ENCODE results near the gene UCKL1. TPM values are rescaled to one million over a fixed set of nuclear protein-coding genes. Genes with fewer than 3 reads are reported as not detected.

Gene UCKL1
- total RNA-seq, 2 experiments from 2014 or later = 25.6 to 42.6 TPM

GRCh38 chr20:63982937-63983336 is 26.7 kb upstream of the UCKL1 start:
- no TSS peak for BruUV-seq (replicated peaks)
- intact Hi-C loops (cut with micrococcal nuclease; ENCODE audit: unreplicated experiment) = loop anchor here (5.0 kb wide), 1 partner anchor 94 kb away; the partner anchor contains the start of gene RGS19
- no peaks in the 10 kb centered on the region for H4K20me1 ChIP-seq (ENCODE audit: insufficient read depth, low read length)

DNA sequence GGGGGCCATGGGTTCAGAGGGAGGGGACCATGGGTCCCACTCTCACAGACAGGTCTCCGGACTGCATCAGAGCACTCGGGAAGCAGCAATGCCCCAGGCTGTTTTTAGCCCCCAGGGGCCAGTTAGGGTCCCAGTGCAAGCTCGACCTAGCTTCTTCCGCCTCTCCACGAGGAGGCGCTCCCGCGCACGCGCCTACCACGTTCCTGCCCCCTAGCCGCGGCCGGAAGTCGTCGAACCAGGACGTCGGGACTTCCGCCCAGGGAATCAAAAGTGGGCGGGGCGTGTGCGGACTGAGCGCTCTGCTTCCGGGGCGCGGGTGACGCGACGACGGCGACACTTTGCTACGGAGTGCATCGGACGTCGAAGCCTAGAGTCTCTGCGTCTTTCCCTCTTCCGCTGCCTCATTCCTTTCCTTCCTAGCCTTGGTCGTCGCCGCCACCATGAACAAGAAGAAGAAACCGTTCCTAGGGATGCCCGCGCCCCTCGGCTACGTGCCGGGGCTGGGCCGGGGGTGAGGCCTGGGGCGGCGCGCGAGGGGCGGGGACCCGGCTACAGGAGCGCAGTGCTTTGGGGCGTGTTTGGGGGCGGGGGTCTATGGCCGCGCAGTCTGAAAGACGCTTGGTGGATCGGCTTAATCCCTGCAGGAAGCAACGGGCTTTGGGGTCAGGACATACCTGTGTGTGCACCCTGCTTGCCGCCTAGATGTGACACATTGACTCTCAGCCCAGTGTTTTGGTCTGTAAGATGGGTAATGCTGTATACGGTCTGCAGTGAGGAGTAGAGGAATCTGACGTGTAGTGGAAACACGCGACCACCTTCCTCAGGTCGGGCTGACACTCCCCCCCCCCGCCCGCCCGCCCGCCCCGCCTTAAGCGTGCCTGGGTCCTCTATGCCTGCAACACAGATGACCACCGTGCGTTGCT is 24.9 kb upstream of the UCKL1 start, which contains the start of gene PRPF6:
TSS of gene PRPF6 (plus strand) at position 327 of the 923 bp plus-strand sequence. CDS start at position 441, 114 bp downstream.
- TF ChIP-seq, protein P1, sequence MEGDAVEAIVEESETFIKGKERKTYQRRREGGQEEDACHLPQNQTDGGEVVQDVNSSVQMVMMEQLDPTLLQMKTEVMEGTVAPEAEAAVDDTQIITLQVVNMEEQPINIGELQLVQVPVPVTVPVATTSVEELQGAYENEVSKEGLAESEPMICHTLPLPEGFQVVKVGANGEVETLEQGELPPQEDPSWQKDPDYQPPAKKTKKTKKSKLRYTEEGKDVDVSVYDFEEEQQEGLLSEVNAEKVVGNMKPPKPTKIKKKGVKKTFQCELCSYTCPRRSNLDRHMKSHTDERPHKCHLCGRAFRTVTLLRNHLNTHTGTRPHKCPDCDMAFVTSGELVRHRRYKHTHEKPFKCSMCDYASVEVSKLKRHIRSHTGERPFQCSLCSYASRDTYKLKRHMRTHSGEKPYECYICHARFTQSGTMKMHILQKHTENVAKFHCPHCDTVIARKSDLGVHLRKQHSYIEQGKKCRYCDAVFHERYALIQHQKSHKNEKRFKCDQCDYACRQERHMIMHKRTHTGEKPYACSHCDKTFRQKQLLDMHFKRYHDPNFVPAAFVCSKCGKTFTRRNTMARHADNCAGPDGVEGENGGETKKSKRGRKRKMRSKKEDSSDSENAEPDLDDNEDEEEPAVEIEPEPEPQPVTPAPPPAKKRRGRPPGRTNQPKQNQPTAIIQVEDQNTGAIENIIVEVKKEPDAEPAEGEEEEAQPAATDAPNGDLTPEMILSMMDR (conservative IDR thresholded peaks at IDR 0.05; ENCODE audit: low read length) = peak; percentile 86
- no peak for TF ChIP-seq EZH2phosphoT487 (IDR thresholded peaks at IDR 0.05; ENCODE audit: borderline replicate concordance, low read depth, low read length)
- H3K4me2 ChIP-seq (ENCODE audit: low read length) = peak within 1 kb of the TSS; percentile 82
- no peaks in the 10 kb centered on the region for H4K20me1 ChIP-seq (ENCODE audit: insufficient read depth, low read length)
- POLR2A ChIA-PET = interaction anchor here (0.6 to 1.3 kb wide), 4 partner anchors 24 to 85 kb away, joined by 3 to 4 read pairs (median 3); no protein-coding TSS in a partner anchor
- H2AFZ ChIP-seq (ENCODE audit: low read length) = peak within 1 kb of the TSS; percentile 45; the same call in 1 of the 2 replicates
- peak within 1 kb of the TSS; percentile 82 for H3K4me3 ChIP-seq (ENCODE audit: low read depth, low read length, poor library complexity, severe bottlenecking)
- peak; percentile 99 for DNase-seq (ENCODE audit: low spot score)
- CTCF ChIA-PET (ENCODE audit: unreplicated experiment) = interaction anchor here (0.7 to 1.2 kb wide), 4 partner anchors 57 to 139 kb away, joined by 3 to 4 read pairs (median 3); no protein-coding TSS in a partner anchor
- peaks cover 35% of the 10 kb centered on the region for H3K4me1 ChIP-seq (ENCODE audit: insufficient read depth, low read length, poor library complexity, severe bottlenecking)
- peaks cover 14% of the 10 kb centered on the region for H3K79me2 ChIP-seq (ENCODE audit: insufficient read depth, low read depth, low read length)
- H3K27ac ChIP-seq (ENCODE audit: low read depth, low read length, poor library complexity, severe bottlenecking) = peak within 1 kb of the TSS; percentile 89
- H3K9me2 ChIP-seq (ENCODE audit: insufficient read depth, low read length) = no peaks in the 10 kb centered on the region
- no TSS peak for BruUV-seq (replicated peaks)
- H3K36me3 ChIP-seq (ENCODE audit: insufficient read depth, low read length) = peaks cover 35% of the 10 kb centered on the region
- H3K9me3 ChIP-seq (ENCODE audit: low read length) = no peaks in the 10 kb centered on the region
- intact Hi-C loops (cut with micrococcal nuclease; ENCODE audit: unreplicated experiment) = loop anchor here (1.0 to 5.0 kb wide), 2 partner anchors 96 to 139 kb away; partner anchors contain the start of gene RGS19

More at GRCh38 chr20:63982937-63983336, 26.7 kb upstream of the UCKL1 start:
- TF ChIP-seq, protein P1 (conservative IDR thresholded peaks at IDR 0.05; ENCODE audit: low read length) = no peak
- no peak for TF ChIP-seq EZH2phosphoT487 (IDR thresholded peaks at IDR 0.05; ENCODE audit: borderline replicate concordance, low read depth, low read length)
- H3K9me2 ChIP-seq (ENCODE audit: insufficient read depth, low read length) = no peaks in the 10 kb centered on the region
- POLR2A ChIA-PET = no interaction called here
- peaks cover 52% of the 10 kb centered on the region for H3K36me3 ChIP-seq (ENCODE audit: insufficient read depth, low read length)
- H2AFZ ChIP-seq (ENCODE audit: low read length) = no peak overlapping the region
- H3K79me2 ChIP-seq (ENCODE audit: insufficient read depth, low read depth, low read length) = peaks cover 14% of the 10 kb centered on the region
- no peak overlapping the region for H3K4me2 ChIP-seq (ENCODE audit: low read length)
- no peaks in the 10 kb centered on the region for H3K9me3 ChIP-seq (ENCODE audit: low read length)
- no peak for DNase-seq (ENCODE audit: low spot score)
- CTCF ChIA-PET (ENCODE audit: unreplicated experiment) = interaction anchor here (0.6 kb wide), 1 partner anchor 91 kb away, joined by 3 read pairs; no protein-coding TSS in a partner anchor
- H3K27ac ChIP-seq (ENCODE audit: low read depth, low read length, poor library complexity, severe bottlenecking) = no peak overlapping the region
- peaks cover 28% of the 10 kb centered on the region for H3K4me1 ChIP-seq (ENCODE audit: insufficient read depth, low read length, poor library complexity, severe bottlenecking)
- H3K4me3 ChIP-seq (ENCODE audit: low read depth, low read length, poor library complexity, severe bottlenecking) = no peak overlapping the region

Data from OCI-LY7 (cell line).